GM10248 (cell line): ENCODE measurements around the gene MCM6.

Source experiments
- CTCF ChIA-PET: fragments of 300-600 bp; sonication (Branson Sonifier 250); formaldehyde crosslinking; extraction: SDS; loops from one replicate; lab custom pipeline; 2021; ENCODE audit warnings: antibody characterized with exemption; lab: Yijun Ruan, JAX
- POLR2A ChIA-PET: fragments of 350-650 bp; sonication (Branson Sonifier 250); formaldehyde crosslinking; extraction: SDS; loops from one replicate; lab custom pipeline; 2020; ENCODE audit warnings: antibody characterized with exemption; lab: Yijun Ruan, JAX
- DNase-seq: peaks from one replicate; pipeline ENCODE4 v3.0.0; 2012; ENCODE audit errors: extremely low spot score
- CTCF ChIP-seq: IDR thresholded peaks from 2 replicates; pipeline ENCODE4 v1.5.1; 2012; ENCODE audit warnings: mild to moderate bottlenecking, low read depth; ENCODE audit errors: extremely low read depth, missing control alignments, control extremely low read depth

Gene MCM6

DNA sequence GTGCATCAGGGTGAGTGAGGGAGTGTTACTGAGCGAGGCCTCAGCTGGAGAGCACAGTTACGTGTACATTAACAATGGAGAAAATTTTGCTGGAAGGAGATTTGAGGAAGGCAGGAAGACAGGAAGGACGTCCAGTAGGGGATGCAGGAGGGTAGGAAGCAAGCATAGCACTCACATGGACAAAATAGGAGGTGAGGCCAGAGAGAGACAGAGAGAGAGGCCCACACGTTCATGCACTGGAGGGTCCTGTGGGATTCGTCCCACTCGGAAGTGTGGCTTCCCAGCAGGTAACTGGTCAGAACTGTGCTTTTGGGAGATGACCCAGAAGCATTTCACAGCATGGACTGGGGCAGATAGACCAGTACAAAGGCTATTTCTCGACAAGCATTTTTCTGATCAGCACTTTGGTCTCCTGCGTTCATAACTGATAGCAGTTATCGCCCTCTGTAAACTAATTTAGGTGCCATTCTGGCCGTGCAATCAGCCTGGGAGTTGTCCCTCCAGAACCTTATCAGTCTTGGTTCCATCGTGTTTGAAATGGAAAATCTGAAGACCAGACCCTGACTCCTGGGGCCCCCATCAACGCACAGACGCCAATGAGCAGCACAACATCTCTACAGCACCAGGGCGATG lies 44.9 kb downstream of the MCM6 start:
- ChIA-PET POLR2A (no interaction called here), CTCF (no interaction called here)
- DNase-seq: no peak
- TF ChIP-seq CTCF: no peak

DNA sequence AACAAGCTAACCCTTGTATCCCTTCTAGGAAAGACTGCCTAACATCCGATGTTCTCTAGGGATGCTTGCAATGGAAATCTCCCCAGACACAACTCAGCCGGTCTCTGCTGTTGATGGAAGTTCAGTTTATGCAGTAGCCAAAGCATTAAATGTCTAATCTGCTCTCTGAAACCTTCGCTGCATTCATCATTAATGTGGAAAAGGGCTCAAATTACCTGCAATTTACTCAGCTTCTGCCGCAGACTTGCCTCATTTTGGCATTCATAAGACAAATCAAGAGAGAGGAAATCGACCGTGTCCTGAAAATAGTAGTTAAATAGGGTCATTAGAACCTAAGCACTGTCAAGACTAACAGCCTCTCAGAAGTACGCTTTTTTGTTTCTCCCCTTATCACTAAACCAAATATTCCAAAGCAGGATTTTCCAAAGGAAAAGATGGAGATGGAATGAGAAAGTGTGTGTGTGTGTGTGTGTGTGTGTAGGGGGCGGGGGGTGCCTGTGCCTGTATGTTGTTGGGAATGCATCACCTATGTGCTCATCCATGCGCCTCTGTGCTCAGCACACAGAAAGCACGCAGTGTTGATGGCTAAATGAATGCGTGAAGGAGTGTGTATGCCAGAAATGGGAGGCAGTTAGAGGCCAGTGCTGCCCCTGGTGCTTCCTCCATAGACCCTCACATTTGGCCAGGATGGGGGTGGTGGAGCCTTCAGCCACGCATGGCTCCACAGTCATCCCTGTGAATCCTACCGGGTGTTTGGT lies 46.7 kb downstream of the MCM6 start:
- no peak for DNase-seq
- CTCF ChIA-PET: interaction anchor here (0.9 kb wide), 1 partner anchor 31 kb away, joined by 3 read pairs; no protein-coding TSS in a partner anchor
- TF ChIP-seq CTCF: no peak
- POLR2A ChIA-PET: no interaction called here

DNA sequence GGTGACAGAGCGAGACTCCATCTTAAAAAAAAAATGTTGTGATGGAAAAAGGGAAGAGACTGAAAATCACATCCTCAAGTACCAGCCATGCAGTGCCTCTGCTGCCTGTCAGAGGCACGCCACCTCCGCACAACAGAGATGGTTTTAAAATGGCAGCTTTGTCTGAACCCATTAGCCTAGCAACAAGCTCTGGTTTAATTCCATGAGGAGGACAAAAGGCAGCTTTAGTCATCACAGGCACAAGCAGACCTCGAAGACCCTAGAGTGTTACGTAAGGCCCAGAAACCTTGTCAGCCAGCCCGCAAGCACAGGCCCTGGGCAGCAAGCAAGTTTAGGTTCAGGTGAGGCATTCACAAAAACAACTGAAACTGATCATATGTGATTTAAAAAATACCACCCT lies 49.7 kb downstream of the MCM6 start:
- ChIA-PET POLR2A (no interaction called here), CTCF (interaction anchor here (2.2 to 3.4 kb wide), 3 partner anchors 15 to 29 kb away, joined by 7 to 14 read pairs (median 10); no protein-coding TSS in a partner anchor)
- TF ChIP-seq CTCF: no peak
- no peak for DNase-seq

- no peak for TF ChIP-seq CTCF
- ChIA-PET POLR2A (interaction anchor here (0.7 kb wide), 1 partner anchor 790 kb away, joined by 3 read pairs; no protein-coding TSS in a partner anchor), CTCF (interaction anchor here (0.6 to 3.4 kb wide), 7 partner anchors 10 to 69 kb away, joined by 3 to 17 read pairs (median 7); no protein-coding TSS in a partner anchor)
- DNase-seq: no peak
Measured at GRCh38 chr2:135825550-135826176, 50.6 kb downstream of the MCM6 start.

DNA sequence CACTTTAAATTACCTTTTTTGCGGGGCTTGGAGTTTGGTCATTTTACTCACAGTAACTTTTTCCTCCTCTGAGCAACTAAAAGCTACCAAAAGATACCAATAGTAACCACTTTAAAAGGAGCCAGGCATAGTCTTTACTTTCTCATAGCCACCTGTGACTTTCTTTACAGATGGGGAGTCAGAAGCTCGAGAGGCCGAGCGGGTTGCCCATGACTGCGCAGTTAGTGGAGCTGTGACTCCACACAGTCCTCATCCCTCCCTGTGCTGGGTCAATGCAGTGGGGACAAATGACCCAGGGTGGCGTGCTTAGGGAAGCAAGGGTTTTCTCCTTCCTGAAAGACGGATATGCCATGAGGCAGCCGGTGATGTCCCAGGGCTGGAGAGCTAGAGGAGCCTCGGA lies 51.1 kb downstream of the MCM6 start:
- TF ChIP-seq CTCF: no peak
- CTCF ChIA-PET: interaction anchor here (1.3 to 3.4 kb wide), 5 partner anchors 10 to 70 kb away, joined by 3 to 17 read pairs (median 7); no protein-coding TSS in a partner anchor
- DNase-seq: no peak
- POLR2A ChIA-PET: no interaction called here

DNA sequence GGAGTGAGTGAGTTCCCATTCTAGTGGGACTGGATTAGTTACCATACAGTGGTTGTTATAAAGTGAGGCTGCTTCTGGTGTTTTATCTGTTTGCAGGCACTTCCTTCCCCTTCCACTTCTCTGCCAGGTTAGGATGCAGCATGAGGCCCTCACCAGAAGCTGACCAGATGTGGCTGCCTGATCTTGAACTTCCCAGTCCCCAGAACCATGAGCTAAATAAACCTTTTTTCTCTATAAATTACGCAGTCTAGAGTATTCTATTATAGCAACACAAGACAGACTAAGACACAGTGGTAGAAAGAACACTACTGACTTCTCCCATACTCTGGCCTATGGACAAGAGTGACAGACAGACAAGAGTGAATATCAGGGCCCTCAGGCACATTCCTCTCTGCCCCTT lies 53.4 kb downstream of the MCM6 start:
- DNase-seq: no peak
- no peak for TF ChIP-seq CTCF
- CTCF ChIA-PET: interaction anchor here (1.3 to 1.6 kb wide), 2 partner anchors 16 to 26 kb away, joined by 3 to 4 read pairs; no protein-coding TSS in a partner anchor
- POLR2A ChIA-PET: no interaction called here
